GM10847 (cell line): ENCODE results near the gene TNNC2.

Source experiments
- POLR2A ChIP-seq: IDR thresholded peaks from 2 replicates; pipeline ENCODE4 v1.6.1; 2011; ENCODE audit not compliant: insufficient read length; ENCODE audit errors: extremely low read depth

TNNC2 gene

DNA sequence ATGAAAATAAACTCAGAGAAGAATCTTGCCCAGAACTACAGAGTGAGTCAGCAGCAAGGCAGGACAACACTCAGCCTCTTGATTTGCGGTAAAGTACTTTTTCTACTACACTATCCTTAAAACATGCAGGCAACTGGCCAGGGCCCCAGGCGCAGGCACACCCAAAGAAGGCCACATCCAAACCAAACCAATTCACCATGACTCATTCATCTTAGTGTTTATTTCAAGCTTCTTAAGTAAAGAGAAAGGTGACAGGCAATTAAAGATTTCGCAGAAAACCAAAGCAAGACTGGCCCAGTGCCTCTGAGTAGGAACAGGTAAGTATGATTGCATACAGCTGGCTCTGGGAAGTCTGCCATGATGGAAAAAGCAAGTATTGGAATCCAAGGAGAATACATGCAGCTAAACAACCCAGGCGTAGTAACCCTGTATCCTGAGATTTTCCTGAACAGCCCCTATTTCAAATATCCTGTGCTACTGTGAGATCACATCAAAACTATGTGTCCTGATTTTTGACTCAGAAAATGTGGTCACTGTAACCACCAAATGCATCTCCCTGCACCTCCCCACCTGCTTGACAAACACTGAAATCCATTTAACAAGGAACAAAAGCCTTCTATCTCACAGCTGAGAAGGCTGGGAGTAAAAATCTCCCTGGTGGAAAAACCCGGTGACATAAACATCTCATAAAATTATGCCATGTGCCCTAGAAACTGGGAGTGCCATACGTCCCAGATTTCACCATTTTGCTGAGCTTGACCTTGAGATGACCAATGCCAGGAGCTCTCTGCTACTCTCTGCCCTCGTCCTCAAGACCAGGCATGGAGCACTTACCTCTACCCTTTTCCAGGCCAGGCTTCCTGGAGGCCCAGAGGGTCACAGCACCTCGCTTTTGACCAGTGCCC lies 47.8 kb downstream of the TNNC2 start:
- TF ChIP-seq POLR2A, result no peak

DNA sequence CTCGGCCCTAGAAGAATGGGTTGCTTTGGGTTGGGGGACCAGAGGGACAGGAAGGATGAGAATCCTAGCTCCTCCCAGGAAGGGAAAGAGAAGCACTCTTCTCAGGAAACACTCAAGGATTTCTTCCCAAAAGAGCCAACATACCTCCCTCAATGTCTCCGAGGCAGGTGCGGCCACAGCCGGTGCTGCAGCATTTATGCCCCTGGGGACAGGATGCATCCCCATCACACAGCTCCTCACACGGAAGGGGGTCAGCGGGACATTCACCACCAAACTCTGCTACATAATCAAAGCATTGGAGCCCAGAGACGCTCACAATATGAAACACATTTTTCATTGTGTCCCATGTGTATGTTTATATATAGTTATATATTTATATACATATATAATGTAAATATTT lies 50.2 kb downstream of the TNNC2 start:
- no peak for TF ChIP-seq POLR2A

DNA sequence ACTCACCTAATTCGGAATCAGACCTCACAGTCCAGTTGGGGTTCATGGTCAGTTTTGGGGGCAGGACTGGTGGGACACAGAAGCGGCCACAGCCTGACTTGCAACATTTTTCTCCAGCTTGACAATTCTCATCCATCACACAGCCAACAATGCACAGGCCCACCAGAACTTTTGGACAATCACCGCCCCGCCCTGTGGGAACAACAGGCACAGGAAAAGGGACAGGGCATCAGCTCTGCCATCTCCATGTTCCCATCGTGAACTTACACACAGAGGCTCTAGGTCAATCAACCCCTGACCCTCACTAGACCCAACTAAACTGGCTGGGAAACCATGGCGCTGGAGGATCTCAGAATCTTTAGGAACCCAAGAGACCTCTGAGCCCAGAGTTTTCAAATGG lies 51.7 kb downstream of the TNNC2 start:
- TF ChIP-seq POLR2A, result no peak

DNA sequence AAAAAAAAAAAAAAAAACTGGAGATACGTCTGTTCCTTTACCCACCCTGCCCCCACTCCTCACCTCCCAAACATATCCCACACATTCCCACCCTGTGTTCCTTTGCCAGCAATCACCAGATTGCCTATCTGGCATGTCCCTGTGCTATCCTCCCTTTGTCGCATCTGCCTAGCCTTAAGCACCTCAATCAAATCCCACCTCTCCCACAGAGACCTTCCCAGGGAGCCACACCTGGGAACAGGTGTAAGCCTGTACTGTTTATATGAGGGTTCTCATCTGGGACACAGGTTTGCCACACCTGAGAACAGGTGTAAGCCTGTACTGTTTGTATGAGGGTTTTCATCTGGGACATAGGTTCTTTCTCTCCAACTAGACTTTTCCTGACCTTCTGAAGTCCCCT lies 52.2 kb downstream of the TNNC2 start:
- no peak for TF ChIP-seq POLR2A
